Glutamatergic neuron (in vitro differentiated cells): ENCODE results near the gene GLCCI1. TPM values are rescaled to one million over a fixed set of nuclear protein-coding genes. Genes with fewer than 3 reads are reported as not detected.
"Not testable (repeated sequence)": the region's sequence is repeated elsewhere in the genome, so short reads cannot be mapped to it uniquely, and the experiment has no call there.

ENCODE experiments used
- DNase-seq: peaks from one replicate; pipeline ENCODE4 v3.0.0; 2022
- H3K27ac Mint-ChIP-seq: one replicate; pipeline ENCODE4 v1.8.0; 2020; ENCODE audit warnings: mild to moderate bottlenecking, mixed read lengths, inconsistent platforms; ENCODE audit not compliant: unreplicated experiment
- H3K27me3 Mint-ChIP-seq: one replicate; pipeline ENCODE4 v1.8.0; 2020; ENCODE audit warnings: mild to moderate bottlenecking, moderate library complexity, mixed read lengths, inconsistent platforms; ENCODE audit not compliant: unreplicated experiment
- H3K36me3 Mint-ChIP-seq: one replicate; pipeline ENCODE4 v1.8.0; 2020; ENCODE audit warnings: mild to moderate bottlenecking, mixed read lengths, inconsistent platforms; ENCODE audit not compliant: unreplicated experiment
- H3K4me1 Mint-ChIP-seq: one replicate; pipeline ENCODE4 v1.8.0; 2020; ENCODE audit warnings: mild to moderate bottlenecking, low read depth, mixed read lengths, inconsistent platforms; ENCODE audit not compliant: unreplicated experiment
- H3K4me3 Mint-ChIP-seq: one replicate; pipeline ENCODE4 v1.8.0; 2020; ENCODE audit warnings: mild to moderate bottlenecking, mixed read lengths, inconsistent platforms; ENCODE audit not compliant: unreplicated experiment
- H3K9me3 Mint-ChIP-seq: one replicate; pipeline ENCODE4 v1.8.0; 2020; ENCODE audit warnings: mild to moderate bottlenecking, moderate library complexity, mixed read lengths, inconsistent platforms; ENCODE audit not compliant: unreplicated experiment
- CTCF ChIP-seq: fragments of 200-600 bp; sonication (generic); IDR thresholded peaks from one replicate; pipeline ENCODE4 v1.5.0; 2021; ENCODE audit not compliant: partially characterized antibody, unreplicated experiment
- total RNA-seq: library from RNA; stranded (reverse); fragmentation: NEBNext Ultra II Directional; extraction: Animal tissue kit (Norgen Biotek cat#: 25700); gene quantifications from one replicate; pipeline ENCODE4 v1.2.1, GENCODE V29; 2021; ENCODE audit not compliant: unreplicated experiment

GLCCI1 gene
- total RNA-seq, 1 donor from 2014 or later: 30.7 TPM

GRCh38 chr7:7992506-7992905, 23.9 kb downstream of the GLCCI1 start:
- no peaks in the 10 kb centered on the region for H3K4me1 Mint-ChIP-seq
- peaks cover 6% of the 10 kb centered on the region for H3K9me3 Mint-ChIP-seq
- H3K4me3 Mint-ChIP-seq: no peak overlapping the region
- no peak for DNase-seq
- no peaks in the 10 kb centered on the region for H3K27me3 Mint-ChIP-seq
- no peak overlapping the region for H3K27ac Mint-ChIP-seq
- no peak for TF ChIP-seq CTCF
- H3K36me3 Mint-ChIP-seq: peaks cover 9% of the 10 kb centered on the region

- H3K9me3 Mint-ChIP-seq, H3K27me3 Mint-ChIP-seq, H3K4me1 Mint-ChIP-seq: not testable (repeated sequence)
These were observed 26.8 kb downstream of the GLCCI1 start for GRCh38 chr7:7995348-7995747.

GRCh38 chr7:7996568-7996967, 28.0 kb downstream of the GLCCI1 start:
- no peaks in the 10 kb centered on the region for H3K27me3 Mint-ChIP-seq
- no peaks in the 10 kb centered on the region for H3K4me1 Mint-ChIP-seq
- no peak for TF ChIP-seq CTCF
- H3K36me3 Mint-ChIP-seq: peaks cover 9% of the 10 kb centered on the region
- peaks cover 6% of the 10 kb centered on the region for H3K9me3 Mint-ChIP-seq
- no peak overlapping the region for H3K27ac Mint-ChIP-seq
- no peak overlapping the region for H3K4me3 Mint-ChIP-seq
- no peak for DNase-seq

More at GRCh38 chr7:7995348-7995747, 26.8 kb downstream of the GLCCI1 start:
- not testable (repeated sequence) for DNase-seq, H3K36me3 Mint-ChIP-seq, H3K27ac Mint-ChIP-seq, H3K4me3 Mint-ChIP-seq

- H3K36me3 Mint-ChIP-seq: no peaks in the 10 kb centered on the region
- H3K4me3 Mint-ChIP-seq: no peak overlapping the region
- no peaks in the 10 kb centered on the region for H3K27me3 Mint-ChIP-seq
- peaks cover 1% of the 10 kb centered on the region for H3K9me3 Mint-ChIP-seq
- no peak for DNase-seq
- TF ChIP-seq CTCF: no peak
- no peak overlapping the region for H3K27ac Mint-ChIP-seq
- no peaks in the 10 kb centered on the region for H3K4me1 Mint-ChIP-seq
These were observed 31.8 kb downstream of the GLCCI1 start for GRCh38 chr7:8000315-8000941.

- no peak for TF ChIP-seq CTCF
- Mint-ChIP-seq H3K9me3 (no peaks in the 10 kb centered on the region), H3K27me3 (no peaks in the 10 kb centered on the region), H3K27ac (no peak overlapping the region), H3K36me3 (no peaks in the 10 kb centered on the region), H3K4me3 (no peak overlapping the region), H3K4me1 (no peaks in the 10 kb centered on the region)
- DNase-seq: no peak
These were observed 34.5 kb downstream of the GLCCI1 start for GRCh38 chr7:8003077-8003476.

GRCh38 chr7:8005279-8005678, 36.7 kb downstream of the GLCCI1 start:
- no peaks in the 10 kb centered on the region for H3K27me3 Mint-ChIP-seq
- H3K36me3 Mint-ChIP-seq: no peaks in the 10 kb centered on the region
- no peak overlapping the region for H3K4me3 Mint-ChIP-seq
- no peaks in the 10 kb centered on the region for H3K9me3 Mint-ChIP-seq
- no peak for DNase-seq
- TF ChIP-seq CTCF: no peak
- H3K4me1 Mint-ChIP-seq: no peaks in the 10 kb centered on the region
- no peak overlapping the region for H3K27ac Mint-ChIP-seq
